HepG2 (cell line): ENCODE results near the gene NAT14. TPM values are rescaled to one million over a fixed set of nuclear protein-coding genes. Genes with fewer than 3 reads are reported as not detected.

Experiments
- HNRNPK ChIP-seq: fragments of 200-400 bp; formaldehyde crosslinking; IDR thresholded peaks from 2 replicates; pipeline ENCODE4 v1.6.1; 2018; ENCODE audit warnings: low read length, low read depth, moderate library complexity, mild to moderate bottlenecking; ENCODE audit not compliant: poor library complexity, severe bottlenecking
- KDM5A ChIP-seq: fragments of 200-600 bp; sonication (generic); IDR thresholded peaks from 2 replicates; pipeline ENCODE4 v1.7.0; 2018; ENCODE audit warnings: antibody characterized with exemption, mild to moderate bottlenecking, low read length, borderline replicate concordance
- MEF2D ChIP-seq: sonication (generic); formaldehyde crosslinking; IDR thresholded peaks from 2 replicates; pipeline ENCODE4 v1.5.1; 2020; ENCODE audit warnings: mild to moderate bottlenecking, missing genetic modification reagents
- NCOA5 ChIP-seq: sonication (generic); formaldehyde crosslinking; IDR thresholded peaks from 2 replicates; pipeline ENCODE4 v1.4.0; 2020; ENCODE audit warnings: missing genetic modification reagents
- NR2F1 ChIP-seq, 2 experiments: fragments of 450-650 bp in 1 of 2; formaldehyde crosslinking in 1 of 2; IDR thresholded peaks; 2 replicates each; pipeline versions ENCODE4 v1.5.0 to v1.6.1; 2016 to 2020; ENCODE audit warnings: mild to moderate bottlenecking in 1 of 2, missing compliant biosample characterization in 1 of 2, missing genetic modification reagents in 1 of 2, moderate library complexity in 1 of 2
- POLR2AphosphoS5 ChIP-seq: IDR thresholded peaks from 2 replicates; pipeline ENCODE4 v1.6.1; 2012; ENCODE audit warnings: low read depth, low read length
- SOX5 ChIP-seq: IDR thresholded peaks from 2 replicates; pipeline ENCODE4 v1.6.1; 2016; ENCODE audit warnings: borderline replicate concordance
- ZC3H4 ChIP-seq: sonication (generic); formaldehyde crosslinking; IDR thresholded peaks from 2 replicates; pipeline ENCODE4 v1.4.0; 2020; ENCODE audit warnings: missing genetic modification reagents, borderline replicate concordance
- ZFP37 ChIP-seq: sonication (generic); formaldehyde crosslinking; IDR thresholded peaks from 2 replicates; pipeline ENCODE4 v1.4.0; 2020; ENCODE audit warnings: missing genetic modification reagents, borderline replicate concordance
- ZNF263 ChIP-seq: sonication (generic); formaldehyde crosslinking; IDR thresholded peaks from 2 replicates; pipeline ENCODE4 v1.4.0; 2020; ENCODE audit warnings: missing genetic modification reagents
- ZNF350 ChIP-seq: sonication (generic); formaldehyde crosslinking; IDR thresholded peaks from 2 replicates; pipeline ENCODE4 v1.4.0; 2020; ENCODE audit warnings: mild to moderate bottlenecking, low read depth, missing genetic modification reagents, borderline replicate concordance
- ZNF510 ChIP-seq: sonication (generic); formaldehyde crosslinking; IDR thresholded peaks from 2 replicates; pipeline ENCODE4 v1.4.0; 2020; ENCODE audit warnings: low read depth, mild to moderate bottlenecking, missing genetic modification reagents
- ZNF564 ChIP-seq: sonication (generic); formaldehyde crosslinking; IDR thresholded peaks from 2 replicates; pipeline ENCODE4 v1.8.1; 2023; ENCODE audit warnings: mild to moderate bottlenecking, missing genetic modification reagents
- ZNF776 ChIP-seq: sonication (generic); formaldehyde crosslinking; IDR thresholded peaks from 2 replicates; pipeline ENCODE4 v1.4.0; 2020; ENCODE audit warnings: mild to moderate bottlenecking, missing genetic modification reagents
- ZNF816 ChIP-seq: sonication (generic); formaldehyde crosslinking; IDR thresholded peaks from 2 replicates; pipeline ENCODE4 v1.8.0; 2022; ENCODE audit warnings: missing genetic modification reagents, mild to moderate bottlenecking, borderline replicate concordance
- polyA plus RNA-seq, 8 experiments: library from polyadenylated mRNA; depleted of rRNA in 3 of 8; stranded (reverse) in 7 of 8; unstranded in 1 of 8; fragments of >200 nt; fragmentation: Illumina TruSeq in 4 of 8; extraction: Trizol in 4 of 8; gene quantifications; 2 replicates each; pipeline versions ENCODE4 v1.2.1 to v1.2.3, GENCODE V29; 2011 to 2016; ENCODE audit warnings: low read depth in 4 of 8, missing spikeins in 1 of 8, mixed read lengths in 1 of 8; ENCODE audit not compliant: insufficient read depth in 1 of 8
- total RNA-seq, 5 experiments: library from RNA; depleted of rRNA; stranded (reverse); fragments of >200 nt; fragmentation: Illumina TruSeq; extraction: Trizol; gene quantifications; 2 replicates each; pipeline ENCODE4 v1.2.3, GENCODE V29; 2016; ENCODE audit warnings: low read depth in 1 of 5
- TF ChIP-seq, protein P1 (sequence below): sonication (generic); formaldehyde crosslinking; IDR thresholded peaks from 2 replicates; pipeline ENCODE4 v1.4.0; 2020; ENCODE audit warnings: mild to moderate bottlenecking, missing genetic modification reagents
- TF ChIP-seq, protein P2 (sequence below): sonication (generic); formaldehyde crosslinking; IDR thresholded peaks from 2 replicates; pipeline ENCODE4 v1.4.0; 2020; ENCODE audit warnings: missing genetic modification reagents, borderline replicate concordance
- TF ChIP-seq, protein P3 (sequence below): sonication (generic); formaldehyde crosslinking; IDR thresholded peaks from 2 replicates; pipeline ENCODE4 v1.8.0; 2022; ENCODE audit warnings: mild to moderate bottlenecking, missing genetic modification reagents, borderline replicate concordance

NAT14 gene
- total and polyA plus RNA-seq, 2 of the 13 experiments (the other 11 are each of a cell fraction or from before 2014, with no cell fraction given), result 20.7 to 22.3 TPM

DNA sequence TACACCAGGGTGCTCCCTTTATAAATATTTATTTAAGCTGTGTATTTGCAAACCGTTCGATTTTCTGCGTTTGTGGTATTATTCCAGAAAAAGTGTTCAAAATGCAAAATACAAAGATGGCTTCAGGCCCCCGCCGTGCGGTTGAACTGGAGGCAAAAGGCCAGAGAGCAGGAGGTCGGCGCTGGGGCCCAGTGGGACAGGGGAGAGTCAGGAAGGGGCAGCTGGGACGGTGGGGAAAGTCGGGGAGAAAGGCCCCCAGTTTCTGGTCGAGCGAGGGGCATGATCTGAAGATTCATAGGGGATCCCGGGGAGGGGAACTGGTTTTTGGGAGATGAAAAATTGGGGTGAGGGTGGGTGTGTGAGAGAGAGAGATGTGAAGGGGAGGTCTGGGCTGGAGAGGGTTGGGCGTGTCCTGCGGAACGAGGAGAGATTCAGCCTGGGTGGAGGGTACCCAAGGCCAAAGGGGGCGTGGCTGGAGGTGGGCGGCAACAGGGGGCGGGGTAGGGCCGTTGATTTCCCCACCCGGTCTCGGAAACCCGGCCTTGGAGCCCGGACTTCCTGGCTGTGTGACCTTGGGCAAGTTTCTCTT, 24.2 kb upstream of the NAT14 start (continued):
- TF ChIP-seq, protein P1, sequence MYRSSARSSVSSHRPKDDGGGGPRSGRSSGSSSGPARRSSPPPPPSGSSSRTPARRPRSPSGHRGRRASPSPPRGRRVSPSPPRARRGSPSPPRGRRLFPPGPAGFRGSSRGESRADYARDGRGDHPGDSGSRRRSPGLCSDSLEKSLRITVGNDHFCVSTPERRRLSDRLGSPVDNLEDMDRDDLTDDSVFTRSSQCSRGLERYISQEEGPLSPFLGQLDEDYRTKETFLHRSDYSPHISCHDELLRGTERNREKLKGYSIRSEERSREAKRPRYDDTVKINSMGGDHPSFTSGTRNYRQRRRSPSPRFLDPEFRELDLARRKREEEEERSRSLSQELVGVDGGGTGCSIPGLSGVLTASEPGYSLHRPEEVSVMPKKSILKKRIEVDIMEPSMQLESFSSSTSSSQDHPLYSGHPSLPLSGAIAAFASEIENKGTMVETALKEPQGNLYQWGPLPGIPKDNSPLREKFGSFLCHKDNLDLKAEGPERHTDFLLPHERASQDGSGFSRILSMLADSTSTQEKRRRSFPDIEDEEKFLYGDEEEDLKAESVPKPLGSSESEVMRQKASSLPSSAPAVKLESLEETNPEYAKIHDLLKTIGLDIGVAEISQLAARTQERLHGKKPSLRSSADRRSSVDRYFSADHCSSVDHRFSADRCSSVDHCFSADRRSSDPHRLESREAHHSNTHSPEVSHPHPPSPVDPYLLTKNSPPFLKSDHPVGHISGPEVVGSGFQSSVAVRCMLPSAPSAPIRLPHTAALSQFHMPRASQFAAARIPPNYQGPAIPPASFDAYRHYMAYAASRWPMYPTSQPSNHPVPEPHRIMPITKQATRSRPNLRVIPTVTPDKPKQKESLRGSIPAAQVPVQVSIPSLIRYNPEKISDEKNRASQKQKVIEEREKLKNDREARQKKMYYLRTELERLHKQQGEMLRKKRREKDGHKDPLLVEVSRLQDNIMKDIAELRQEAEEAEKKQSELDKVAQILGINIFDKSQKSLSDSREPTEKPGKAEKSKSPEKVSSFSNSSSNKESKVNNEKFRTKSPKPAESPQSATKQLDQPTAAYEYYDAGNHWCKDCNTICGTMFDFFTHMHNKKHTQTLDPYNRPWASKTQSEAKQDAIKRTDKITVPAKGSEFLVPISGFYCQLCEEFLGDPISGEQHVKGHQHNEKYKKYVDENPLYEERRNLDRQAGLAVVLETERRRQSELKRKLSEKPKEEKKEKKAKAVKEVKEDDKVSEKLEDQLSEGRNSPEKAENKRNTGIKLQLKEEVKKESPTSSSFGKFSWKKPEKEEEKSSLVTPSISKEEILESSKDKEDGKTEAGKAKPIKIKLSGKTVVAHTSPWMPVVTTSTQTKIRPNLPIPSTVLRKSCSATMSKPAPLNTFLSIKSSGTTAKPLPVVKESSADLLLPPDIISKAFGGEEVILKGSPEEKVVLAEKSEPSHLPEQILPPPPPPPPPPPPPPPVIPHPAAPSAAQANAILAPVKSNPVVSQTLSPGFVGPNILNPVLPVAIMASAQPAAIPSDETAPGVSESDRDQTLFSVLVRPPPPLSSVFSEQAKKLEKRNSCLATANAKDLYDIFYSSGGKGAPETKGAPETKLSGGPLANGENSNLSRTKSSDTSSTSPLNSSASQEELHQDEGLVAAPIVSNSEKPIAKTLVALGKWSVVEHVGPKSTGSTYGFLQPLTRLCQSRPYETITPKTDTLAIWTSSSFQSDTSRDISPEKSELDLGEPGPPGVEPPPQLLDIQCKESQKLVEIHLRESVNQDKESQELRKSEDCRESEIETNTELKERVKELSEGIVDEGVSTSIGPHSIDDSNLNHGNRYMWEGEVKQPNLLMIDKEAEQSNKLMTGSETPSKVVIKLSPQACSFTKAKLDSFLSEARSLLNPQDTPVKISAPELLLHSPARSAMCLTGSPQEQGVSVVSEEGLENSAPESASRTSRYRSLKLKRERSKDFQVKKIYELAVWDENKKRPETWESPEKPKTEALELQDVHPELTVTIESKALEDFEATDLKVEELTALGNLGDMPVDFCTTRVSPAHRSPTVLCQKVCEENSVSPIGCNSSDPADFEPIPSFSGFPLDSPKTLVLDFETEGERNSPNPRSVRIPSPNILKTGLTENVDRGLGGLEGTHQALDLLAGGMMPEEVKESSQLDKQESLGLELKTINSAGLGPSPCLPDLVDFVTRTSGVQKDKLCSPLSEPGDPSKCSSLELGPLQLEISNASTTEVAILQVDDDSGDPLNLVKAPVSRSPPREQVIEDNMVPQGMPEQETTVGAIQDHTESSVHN (CRISPR knock-in tag), result no peak
- TF ChIP-seq, protein P2, sequence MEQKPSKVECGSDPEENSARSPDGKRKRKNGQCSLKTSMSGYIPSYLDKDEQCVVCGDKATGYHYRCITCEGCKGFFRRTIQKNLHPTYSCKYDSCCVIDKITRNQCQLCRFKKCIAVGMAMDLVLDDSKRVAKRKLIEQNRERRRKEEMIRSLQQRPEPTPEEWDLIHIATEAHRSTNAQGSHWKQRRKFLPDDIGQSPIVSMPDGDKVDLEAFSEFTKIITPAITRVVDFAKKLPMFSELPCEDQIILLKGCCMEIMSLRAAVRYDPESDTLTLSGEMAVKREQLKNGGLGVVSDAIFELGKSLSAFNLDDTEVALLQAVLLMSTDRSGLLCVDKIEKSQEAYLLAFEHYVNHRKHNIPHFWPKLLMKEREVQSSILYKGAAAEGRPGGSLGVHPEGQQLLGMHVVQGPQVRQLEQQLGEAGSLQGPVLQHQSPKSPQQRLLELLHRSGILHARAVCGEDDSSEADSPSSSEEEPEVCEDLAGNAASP (CRISPR knock-in tag), result peak; percentile 83
- TF ChIP-seq NCOA5 (CRISPR knock-in tag), result no peak
- 0 out of 2 replicates have a peak, but pooled peaks have one; percentile 29 for TF ChIP-seq MEF2D (CRISPR knock-in tag)
- TF ChIP-seq ZNF510 (CRISPR knock-in tag), result 0 out of 2 replicates have a peak, but pooled peaks have one; percentile 8
- TF ChIP-seq ZNF263 (CRISPR knock-in tag), result peak; percentile 36; the same call in 1 of the 2 replicates
- TF ChIP-seq ZNF350 (CRISPR knock-in tag), result no peak
- TF ChIP-seq ZC3H4, result 0 out of 2 replicates have a peak, but pooled peaks have one; percentile 7
- peak; percentile 19 for TF ChIP-seq HNRNPK
- TF ChIP-seq, protein P3, sequence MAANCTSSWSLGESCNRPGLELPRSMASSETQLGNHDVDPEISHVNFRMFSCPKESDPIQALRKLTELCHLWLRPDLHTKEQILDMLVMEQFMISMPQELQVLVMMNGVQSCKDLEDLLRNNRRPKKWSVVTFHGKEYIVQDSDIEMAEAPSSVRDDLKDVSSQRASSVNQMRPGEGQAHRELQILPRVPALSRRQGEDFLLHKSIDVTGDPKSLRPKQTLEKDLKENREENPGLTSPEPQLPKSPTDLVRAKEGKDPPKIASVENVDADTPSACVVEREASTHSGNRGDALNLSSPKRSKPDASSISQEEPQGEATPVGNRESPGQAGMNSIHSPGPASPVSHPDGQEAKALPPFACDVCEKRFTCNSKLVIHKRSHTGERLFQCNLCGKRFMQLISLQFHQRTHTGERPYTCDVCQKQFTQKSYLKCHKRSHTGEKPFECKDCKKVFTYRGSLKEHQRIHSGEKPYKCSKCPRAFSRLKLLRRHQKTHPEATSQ, result no peak
- TF ChIP-seq ZNF564 (CRISPR knock-in tag), result 0 out of 2 replicates have a peak, but pooled peaks have one; percentile 56
- TF ChIP-seq ZFP37, result peak; percentile 22; the same call in 1 of the 2 replicates
- peak; percentile 17; the same call in 1 of the 2 replicates for TF ChIP-seq POLR2AphosphoS5
- TF ChIP-seq KDM5A, result peak; percentile 44; the same call in 1 of the 2 replicates
- no peak for TF ChIP-seq SOX5 (CRISPR knock-in tag)
- TF ChIP-seq NR2F1 (CRISPR knock-in tag; IDR thresholded peaks at IDR 0.05), result peak; percentile 10 to 13; a peak in 1 of 4 replicates
- TF ChIP-seq ZNF816 (CRISPR knock-in tag), result peak; percentile 87; the same call in 1 of the 2 replicates
- TF ChIP-seq ZNF776 (CRISPR knock-in tag), result no peak
